Endometrial microvascular endothelial cells (primary cell): ENCODE results near the gene POGK. TPM values are rescaled to one million over a fixed set of nuclear protein-coding genes. Genes with fewer than 3 reads are reported as not detected.

ENCODE experiments used
- in situ Hi-C: cut with HindIII; loops from 2 replicates; pipeline ENCODE4 v1.10.0; 2017; ENCODE audit warnings: low sequenced_read_pairs, low pct_unique_long_range_greater_than_20kb; ENCODE audit errors: inconsistent ontology term
- total RNA-seq: library from RNA; depleted of rRNA; stranded (reverse); fragments of >200 nt; gene quantifications from one replicate; pipeline ENCODE4 v1.2.3, GENCODE V29; 2015; ENCODE audit errors: inconsistent ontology term

Gene POGK
- total RNA-seq, 1 donor from 2014 or later, result 23.6 TPM

- in situ Hi-C loops, result no loop called here
Measured at GRCh38 chr1:166888373-166889111, 49.3 kb downstream of the POGK start.

- in situ Hi-C loops, result no loop called here
Measured at GRCh38 chr1:166889776-166890175, 50.5 kb downstream of the POGK start.

- in situ Hi-C loops, result no loop called here
Measured at GRCh38 chr1:166895766-166896165, 56.5 kb downstream of the POGK start.

DNA sequence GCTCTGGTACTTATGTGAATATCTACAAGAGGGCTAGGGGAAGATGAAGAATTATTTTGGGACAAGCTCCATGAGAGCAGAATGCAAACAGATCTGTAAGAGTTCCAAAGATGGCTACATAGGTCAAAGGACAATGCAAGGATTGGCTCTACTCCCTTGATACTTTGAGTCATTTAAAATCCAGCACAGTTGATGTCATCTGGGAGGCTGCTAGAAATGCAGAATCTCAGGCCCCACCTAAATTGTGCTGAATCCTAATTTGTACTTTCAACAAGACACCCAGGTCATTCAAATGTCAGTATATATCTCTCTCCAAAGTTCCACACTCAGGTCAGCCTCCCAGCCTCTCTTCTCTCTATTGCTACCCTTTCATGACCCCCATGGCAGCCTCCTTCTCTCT lies 60.5 kb downstream of the POGK start:
- in situ Hi-C loops, result no loop called here

DNA sequence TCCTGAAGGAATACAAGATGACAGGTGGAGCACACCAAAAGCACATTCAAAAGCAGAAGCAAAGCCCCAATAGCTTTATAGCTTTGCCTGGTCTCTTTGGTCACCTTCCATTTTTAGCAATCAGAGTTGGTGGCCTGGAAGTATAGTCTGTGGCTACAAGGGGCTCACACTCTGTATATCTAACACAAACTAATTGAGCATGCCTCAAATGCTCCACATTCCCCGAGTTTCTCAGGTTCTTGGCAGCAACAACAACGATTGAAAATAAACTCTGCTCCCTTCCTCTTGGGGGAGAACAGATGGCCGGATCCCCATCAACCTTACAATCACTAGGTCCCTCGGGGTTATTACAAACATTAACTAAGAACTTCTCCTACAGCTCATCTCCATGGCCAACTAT lies 61.7 kb downstream of the POGK start:
- in situ Hi-C loops, result no loop called here

DNA sequence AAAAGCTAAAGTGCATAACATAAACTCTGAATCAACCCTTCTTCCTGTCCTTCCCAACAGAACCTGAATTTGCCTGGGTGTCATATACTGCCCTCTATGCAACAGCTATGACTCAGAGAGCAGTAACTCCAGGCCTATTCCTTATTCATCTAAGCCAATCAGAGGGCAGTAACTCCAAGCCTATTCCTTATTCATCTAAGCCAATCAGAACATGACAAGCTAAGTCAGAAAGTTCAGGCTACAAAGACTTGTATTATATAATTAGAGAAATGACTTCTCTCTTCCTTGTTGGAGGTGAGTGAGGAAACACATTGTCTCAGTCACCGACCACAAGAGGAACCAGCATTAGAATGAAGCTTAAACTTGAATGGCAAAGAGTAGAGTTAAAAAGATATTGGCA lies 63.0 kb downstream of the POGK start:
- in situ Hi-C loops, result no loop called here

DNA sequence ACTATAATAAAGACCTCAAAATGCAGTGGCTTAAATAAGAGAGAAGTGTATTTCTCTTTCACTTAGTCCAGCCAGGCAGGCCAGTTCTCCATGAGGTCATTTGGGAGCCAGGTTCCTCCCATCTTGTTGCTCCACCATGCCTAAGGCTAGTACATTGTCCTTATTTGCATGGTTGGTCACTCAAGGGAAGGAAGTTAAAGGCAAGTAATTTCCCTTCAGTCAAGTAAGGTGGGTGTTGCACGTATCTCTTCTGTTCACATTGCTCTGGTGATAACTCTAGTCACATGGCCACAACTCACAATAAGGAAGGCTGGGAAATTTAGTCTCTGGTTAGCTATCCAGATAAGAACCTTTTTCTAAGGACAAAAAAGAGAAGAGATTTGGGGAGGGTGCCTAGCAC lies 64.0 kb downstream of the POGK start:
- in situ Hi-C loops, result no loop called here

GRCh38 chr1:166905136-166905535 lies 65.9 kb downstream of the POGK start:
- in situ Hi-C loops, result no loop called here

DNA sequence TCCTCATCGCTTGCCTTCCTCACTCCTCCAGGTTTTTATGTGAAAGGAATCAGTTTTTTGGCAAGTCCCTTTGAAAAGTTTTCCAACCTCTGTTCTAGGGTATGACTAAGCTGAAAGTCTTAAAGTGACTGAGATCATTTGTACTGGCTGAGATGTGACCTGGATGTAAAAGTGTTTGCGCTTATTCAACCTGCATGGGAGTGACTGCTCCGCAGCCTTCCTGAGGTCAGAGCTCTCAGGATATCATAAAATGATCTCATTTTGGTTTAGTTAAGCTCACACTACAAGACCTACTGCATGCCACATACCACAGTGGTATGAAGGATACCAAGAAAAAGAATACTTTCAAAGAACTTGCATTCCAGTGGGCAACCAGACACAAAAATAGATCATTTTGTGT lies 66.6 kb downstream of the POGK start:
- in situ Hi-C loops, result no loop called here

Other genes with a start within 250 kb of the POGK start
- gene TADA1, start 36.8 kb downstream of the POGK start, total RNA-seq, result 12.0 TPM
- gene ILDR2, start 136.1 kb downstream of the POGK start, total RNA-seq, result not detected
- gene MAEL, start 149.8 kb downstream of the POGK start, total RNA-seq, result not detected